Ovary (tissue), 9 donors: ENCODE data around the gene CCDC14. TPM values are rescaled to one million over a fixed set of nuclear protein-coding genes. Genes with fewer than 3 reads are reported as not detected.

Experiments
- DNase-seq, 5 donors: peaks; one replicate each; pipeline ENCODE4 v3.0.0-alpha.2; 2019 to 2020
- H3K27ac ChIP-seq, 2 donors: fragments of 200-600 bp; one replicate each; pipeline versions ENCODE4 v1.5.1 to v1.8.0; 2019 to 2022
- H3K27me3 ChIP-seq: fragments of 200-600 bp; one replicate; pipeline ENCODE4 v1.8.0; 2022
- H3K36me3 ChIP-seq: fragments of 200-600 bp; sonication (generic); one replicate; pipeline ENCODE4 v1.5.1; 2019
- H3K4me1 ChIP-seq: one replicate; pipeline ENCODE4 v1.8.1; 2013; ENCODE audit warnings: mild to moderate bottlenecking, moderate library complexity; ENCODE audit not compliant: insufficient read depth
- H3K4me3 ChIP-seq: fragments of 200-600 bp; sonication (generic); one replicate; pipeline ENCODE4 v1.5.1; 2017
- H3K9me3 ChIP-seq, 2 donors: fragments of 200-600 bp in 1 of 2; sonication (generic) in 1 of 2; one replicate each; pipeline versions ENCODE4 v1.5.1 to v1.8.1; 2013 to 2019; ENCODE audit warnings: mild to moderate bottlenecking in 1 of 2, moderate library complexity in 1 of 2
- CTCF ChIP-seq, 3 donors: fragments of 450-650 bp in 2 of 3; fragments of 200-600 bp in 1 of 3; IDR thresholded peaks; one replicate each; pipeline versions ENCODE4 v1.5.1 to v1.8.0; 2016 to 2022; ENCODE audit warnings: antibody characterized with exemption in 3 of 3, mild to moderate bottlenecking in 1 of 3
- EP300 ChIP-seq: sonication (generic); formaldehyde crosslinking; IDR thresholded peaks from one replicate; pipeline ENCODE4 v1.6.1; 2017; ENCODE audit warnings: antibody characterized with exemption
- POLR2A ChIP-seq: fragments of 450-650 bp; IDR thresholded peaks from one replicate; pipeline ENCODE4 v1.6.1; 2017; ENCODE audit warnings: antibody characterized with exemption, mild to moderate bottlenecking, moderate library complexity
- WGBS, 3 donors: extraction: QIAGEN DNeasy Blood & Tissue Kit in 1 of 3; methylation state at CpG; one replicate each; pipeline versions ENCODE4 v1.1.5 to v1.1.7; 2013 to 2017; 5-methylcytosine and 5-hydroxymethylcytosine counted together
- intact Hi-C, 4 donors: fragments of 100-400 bp; cut with DNase I; formaldehyde crosslinking; loops; one replicate each; pipeline versions ENCODE4 v1.11.0 to v1.15.1; 2022 to 2023
- polyA plus RNA-seq, 2 donors: library from polyadenylated mRNA; stranded (reverse); fragments of 200-250 nt in 1 of 2; fragments of 350-450 nt in 1 of 2; fragmentation: Illumina TruSeq in 1 of 2; extraction: RNeasy Lipid Tissue Mini Kit (QIAGEN cat#74804) in 1 of 2; gene quantifications; one replicate each; pipeline ENCODE4 v1.2.3, GENCODE V29; 2013 to 2014
- total RNA-seq, 7 donors: library from RNA; depleted of rRNA in 2 of 7; stranded (reverse); fragments of >200 nt in 2 of 7; fragmentation: NEBNext Ultra II Directional in 3 of 7; extraction: Animal tissue kit (Norgen Biotek cat#: 25700) in 3 of 7; gene quantifications; one replicate each; pipeline versions ENCODE4 v1.1.0 to v1.2.4, GENCODE V29; 2016 to 2023
- donor health status: DM: no; HTN: no; CAD: no; lungs with moderate emphysema.
- donor health status: DM: no; HTN: no; CAD: no.
- donor health status: Bipolar disorder and iron deficiency.
- donor health status: DM: yes; HTN: yes; CAD: no.
- donor health status: DM: no; HTN: no; CAD: no.
- donor health status: DM: yes; HTN: yes; CAD: no.

Gene CCDC14
- total and polyA plus RNA-seq, 9 donors: 19.9 to 32.1 (median 27.0) TPM

- H3K4me1 ChIP-seq: no peaks in the 10 kb centered on the region
- intact Hi-C loops: no loop called here
- no peak for TF ChIP-seq POLR2A
- no peak for TF ChIP-seq CTCF (IDR thresholded peaks at IDR 0.05)
- no peak for TF ChIP-seq EP300
- H3K4me3 ChIP-seq: no peak overlapping the region
- H3K36me3 ChIP-seq: no peaks in the 10 kb centered on the region
- H3K27me3 ChIP-seq: no peaks in the 10 kb centered on the region
- H3K9me3 ChIP-seq: no peaks in the 10 kb centered on the region
- no peak for DNase-seq
- H3K27ac ChIP-seq: no peak overlapping the region
Measured at GRCh38 chr3:123935830-123936229, 25.2 kb downstream of the CCDC14 start.

- Histone ChIP-seq H3K27ac (no peak overlapping the region), H3K4me3 (no peak overlapping the region), H3K36me3 (no peaks in the 10 kb centered on the region), H3K27me3 (no peaks in the 10 kb centered on the region), H3K4me1 (no peaks in the 10 kb centered on the region), H3K9me3 (no peaks in the 10 kb centered on the region)
- no peak for DNase-seq
- WGBS, 3 donors: 82 to 85% (median 84%) methylated on average over 2 of the region's 2 CpGs
- intact Hi-C loops: no loop called here
- TF ChIP-seq POLR2A (no peak), EP300 (no peak), CTCF (IDR thresholded peaks at IDR 0.05) (no peak)
Measured at GRCh38 chr3:123934250-123934649, 26.8 kb downstream of the CCDC14 start.

GRCh38 chr3:123930445-123930844 is 30.6 kb downstream of the CCDC14 start:
- TF ChIP-seq CTCF (IDR thresholded peaks at IDR 0.05): no peak
- no peak for TF ChIP-seq POLR2A
- no peak for TF ChIP-seq EP300
- H3K36me3 ChIP-seq: no peaks in the 10 kb centered on the region
- no peak for DNase-seq
- no peaks in the 10 kb centered on the region for H3K9me3 ChIP-seq
- no peak overlapping the region for H3K4me3 ChIP-seq
- H3K27me3 ChIP-seq: no peaks in the 10 kb centered on the region
- H3K4me1 ChIP-seq: no peaks in the 10 kb centered on the region
- H3K27ac ChIP-seq: no peak overlapping the region
- intact Hi-C loops: no loop called here

- DNase-seq: no peak
Measured at GRCh38 chr3:123929325-123929724, 31.7 kb downstream of the CCDC14 start.

More at GRCh38 chr3:123929325-123929724, 31.7 kb downstream of the CCDC14 start:
- TF ChIP-seq CTCF (IDR thresholded peaks at IDR 0.05) (no peak), EP300 (no peak), POLR2A (no peak)
- Histone ChIP-seq H3K27ac (no peak overlapping the region), H3K36me3 (no peaks in the 10 kb centered on the region), H3K27me3 (no peaks in the 10 kb centered on the region), H3K9me3 (no peaks in the 10 kb centered on the region), H3K4me1 (no peaks in the 10 kb centered on the region), H3K4me3 (no peak overlapping the region)
- intact Hi-C loops: no loop called here
- WGBS, 3 donors: 93 to 95% (median 93%) methylated on average over 9 of the region's 9 CpGs
